Upper lobe of right lung (tissue), 1 donor: Measurements from ENCODE around the gene CHCHD6. TPM values are rescaled to one million over a fixed set of nuclear protein-coding genes. Genes with fewer than 3 reads are reported as not detected.

ENCODE experiments used
- ATAC-seq: fragments of 200-7000 bp; cut with Tn5 transposase; one replicate; pipeline ENCODE4 v1.9.1; 2020; ENCODE audit warnings: mild to moderate bottlenecking, moderate library complexity
- DNase-seq: peaks from one replicate; pipeline ENCODE4 v3.0.0-alpha.2; 2020
- H3K27ac ChIP-seq: fragments of 200-600 bp; one replicate; pipeline ENCODE4 v1.8.0; 2022
- H3K27me3 ChIP-seq: fragments of 200-600 bp; one replicate; pipeline ENCODE4 v1.8.0; 2022; ENCODE audit warnings: mild to moderate bottlenecking
- H3K36me3 ChIP-seq: fragments of 200-600 bp; one replicate; pipeline ENCODE4 v1.8.0; 2022
- H3K4me1 ChIP-seq: fragments of 200-600 bp; one replicate; pipeline ENCODE4 v1.8.0; 2022
- H3K4me3 ChIP-seq: fragments of 200-600 bp; one replicate; pipeline ENCODE4 v1.8.0; 2022; ENCODE audit warnings: mild to moderate bottlenecking
- H3K9me3 ChIP-seq: fragments of 200-600 bp; one replicate; pipeline ENCODE4 v1.8.0; 2022
- CTCF ChIP-seq: fragments of 200-600 bp; IDR thresholded peaks from one replicate; pipeline ENCODE4 v1.8.0; 2022; ENCODE audit warnings: antibody characterized with exemption
- intact Hi-C: fragments of 100-400 bp; cut with DNase I; formaldehyde crosslinking; loops from one replicate; pipeline ENCODE4 v1.11.0; 2022
- total RNA-seq: library from RNA; stranded (reverse); fragmentation: NEBNext Ultra II Directional; extraction: Animal tissue kit (Norgen Biotek cat#: 25700); gene quantifications from one replicate; pipeline ENCODE4 v1.2.1, GENCODE V29; 2021
- donor health status: DM: no; HTN: yes; CAD: no; lungs with severe emphysema.

The CHCHD6 gene
- total RNA-seq, 1 donor from 2014 or later = 17.1 TPM

DNA sequence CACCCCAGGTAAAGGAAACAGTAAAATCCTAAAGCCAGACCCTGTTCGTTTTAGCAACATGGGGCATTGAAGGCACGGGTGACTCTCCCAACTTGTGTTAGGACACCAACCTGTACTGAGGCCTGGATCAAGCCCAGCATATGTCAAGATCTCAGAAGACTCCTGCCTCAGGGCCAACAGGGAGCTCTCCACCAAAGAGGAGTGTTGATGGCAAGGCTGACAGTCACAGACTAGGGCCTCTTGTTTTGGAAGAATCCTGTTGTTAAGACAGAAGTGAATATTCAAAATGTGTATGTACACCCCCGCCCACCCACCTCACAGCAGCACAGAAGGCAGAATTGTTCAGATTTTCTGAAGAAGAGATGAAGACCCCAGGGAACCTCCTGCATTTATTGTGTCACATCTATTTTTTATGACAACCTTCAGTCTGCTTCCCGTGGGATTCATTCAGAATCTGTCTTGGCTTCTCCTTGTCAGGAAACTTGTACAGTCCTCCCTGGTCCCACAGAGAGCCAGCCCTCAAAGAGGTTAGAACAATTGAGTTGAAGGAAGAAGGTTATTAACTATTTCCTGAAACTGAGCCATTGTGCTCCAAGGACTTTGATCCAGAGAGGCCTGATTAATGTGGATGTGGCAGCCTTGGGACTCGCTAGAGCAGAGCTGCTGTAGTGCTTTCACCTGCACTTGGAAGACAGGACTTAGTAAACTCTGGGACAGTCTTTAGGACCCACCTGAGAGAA is 217.2 kb downstream of the CHCHD6 start:
- Histone ChIP-seq H3K27ac (no peak overlapping the region), H3K4me3 (no peak overlapping the region), H3K27me3 (no peaks in the 10 kb centered on the region), H3K4me1 (peaks cover 27% of the 10 kb centered on the region), H3K9me3 (no peaks in the 10 kb centered on the region), H3K36me3 (no peaks in the 10 kb centered on the region)
- no peak for TF ChIP-seq CTCF
- DNase-seq (no peak), ATAC-seq (no peak)
- intact Hi-C loops = no loop called here

DNA sequence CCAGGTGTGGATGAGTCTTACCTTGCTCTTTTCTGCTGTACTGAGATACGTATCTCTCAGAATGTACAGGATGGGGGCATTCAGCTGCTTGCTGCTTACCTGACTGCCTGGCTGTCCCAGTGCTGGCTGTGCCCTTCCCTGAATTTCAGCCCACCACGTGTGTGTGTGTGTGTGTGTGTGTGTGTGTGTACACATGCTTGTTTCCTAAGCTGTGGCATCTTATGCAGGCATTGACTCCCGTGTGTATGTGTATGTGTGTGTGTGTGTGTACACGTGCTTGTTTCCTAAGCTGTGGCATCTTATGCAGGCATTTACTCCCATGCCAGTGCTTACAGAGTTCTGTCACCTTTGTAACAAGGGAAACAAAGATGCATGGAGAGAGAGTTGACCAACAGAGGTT is 218.4 kb downstream of the CHCHD6 start:
- TF ChIP-seq CTCF = no peak
- ATAC-seq (no peak), DNase-seq (no peak)
- H3K9me3 ChIP-seq = no peaks in the 10 kb centered on the region
- no peaks in the 10 kb centered on the region for H3K36me3 ChIP-seq
- peaks cover 39% of the 10 kb centered on the region for H3K4me1 ChIP-seq
- H3K4me3 ChIP-seq = no peak overlapping the region
- intact Hi-C loops = no loop called here
- no peaks in the 10 kb centered on the region for H3K27me3 ChIP-seq
- no peak overlapping the region for H3K27ac ChIP-seq

DNA sequence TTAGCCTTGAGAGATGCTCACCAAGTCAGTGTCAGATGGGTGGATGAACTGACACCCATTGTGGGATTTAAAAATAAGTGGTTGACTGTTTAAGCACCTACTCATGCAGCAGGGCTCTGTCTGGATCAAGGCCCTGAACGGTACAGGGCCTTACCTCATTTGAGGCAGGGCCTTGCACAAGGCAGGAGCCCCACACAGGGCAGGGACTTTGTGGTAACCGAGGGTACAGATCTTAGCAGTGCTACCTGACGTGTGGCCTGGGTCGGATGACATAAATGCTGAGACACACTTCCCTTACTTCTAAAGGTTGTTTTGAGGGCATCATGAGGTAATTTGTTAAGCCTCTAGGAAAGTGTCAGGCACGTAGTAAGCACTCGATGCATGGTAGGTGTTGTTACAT is 219.4 kb downstream of the CHCHD6 start:
- ATAC-seq (no peak), DNase-seq (no peak)
- Histone ChIP-seq H3K9me3 (no peaks in the 10 kb centered on the region), H3K4me1 (peaks cover 41% of the 10 kb centered on the region), H3K4me3 (no peak overlapping the region), H3K36me3 (no peaks in the 10 kb centered on the region), H3K27me3 (no peaks in the 10 kb centered on the region), H3K27ac (no peak overlapping the region)
- intact Hi-C loops = no loop called here
- no peak for TF ChIP-seq CTCF

DNA sequence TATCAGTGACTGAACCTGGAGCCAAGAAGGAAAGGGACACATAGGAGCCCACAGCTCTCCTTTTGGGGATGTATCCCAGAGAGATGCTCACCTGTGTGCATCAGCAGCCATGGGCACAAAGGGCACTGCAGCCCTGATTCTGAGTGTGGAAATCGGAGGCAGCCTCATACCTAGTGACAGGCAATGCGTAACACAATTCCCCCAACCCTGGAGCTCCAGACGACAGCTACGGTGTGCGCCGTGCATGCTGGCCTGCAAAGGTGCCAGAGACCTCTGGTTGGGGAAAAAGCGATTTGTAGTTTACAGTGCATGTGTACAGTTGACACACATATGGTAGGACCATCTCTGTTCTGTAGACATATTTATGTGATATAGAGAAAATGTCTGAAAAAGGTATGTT is 219.9 kb downstream of the CHCHD6 start:
- no peak for ATAC-seq

DNA sequence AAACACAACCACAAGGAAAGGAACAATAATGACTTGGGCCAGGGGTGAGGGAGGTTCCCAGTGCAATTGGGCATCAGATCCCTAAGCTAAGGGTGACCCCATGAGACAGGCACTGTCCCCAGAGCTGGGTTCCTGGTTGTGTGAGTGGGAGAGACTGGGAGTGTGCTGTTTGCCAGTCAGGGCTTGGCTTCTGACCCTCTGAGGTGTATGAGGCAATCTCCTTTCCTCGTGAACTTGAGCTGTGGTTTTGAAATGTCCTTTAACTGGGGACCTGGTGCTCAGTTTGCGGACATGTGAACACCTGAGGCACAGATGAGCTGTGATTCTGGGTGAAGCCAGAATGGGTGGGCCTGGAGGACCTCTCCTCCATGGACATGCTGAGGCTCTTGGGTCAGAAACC is 220.4 kb downstream of the CHCHD6 start:
- no peaks in the 10 kb centered on the region for H3K27me3 ChIP-seq
- H3K36me3 ChIP-seq = no peaks in the 10 kb centered on the region
- no peak for TF ChIP-seq CTCF
- ATAC-seq (peak; percentile 84), DNase-seq (no peak)
- intact Hi-C loops = no loop called here
- no peak overlapping the region for H3K27ac ChIP-seq
- peaks cover 41% of the 10 kb centered on the region for H3K4me1 ChIP-seq
- H3K4me3 ChIP-seq = no peak overlapping the region
- no peaks in the 10 kb centered on the region for H3K9me3 ChIP-seq

More for the DNA sequence above, 219.9 kb downstream of the CHCHD6 start:
- Histone ChIP-seq H3K4me1 (peaks cover 41% of the 10 kb centered on the region), H3K36me3 (no peaks in the 10 kb centered on the region), H3K4me3 (no peak overlapping the region), H3K27me3 (no peaks in the 10 kb centered on the region), H3K9me3 (no peaks in the 10 kb centered on the region), H3K27ac (no peak overlapping the region)
- no peak for DNase-seq
- no peak for TF ChIP-seq CTCF
- intact Hi-C loops = no loop called here
